H9 (cell line): ENCODE measurements around the gene SLC38A3. TPM values are rescaled to one million over a fixed set of nuclear protein-coding genes. Genes with fewer than 3 reads are reported as not detected.

Experiments
- DNase-seq: peaks from one replicate; pipeline ENCODE4 v3.0.0-alpha.2; 2017
- H2AFZ ChIP-seq: one replicate; pipeline ENCODE4 v1.6.1; 2013; ENCODE audit warnings: mild to moderate bottlenecking, low read length, control low read depth, moderate library complexity
- H2AK5ac ChIP-seq: 2 replicates; pipeline ENCODE4 v1.6.1; 2013; ENCODE audit warnings: low read length, control low read depth, mixed read lengths; ENCODE audit not compliant: insufficient read length
- H2BK120ac ChIP-seq: one replicate; pipeline ENCODE4 v1.6.1; 2013; ENCODE audit warnings: low read depth, mild to moderate bottlenecking, low read length, control low read depth, inconsistent platforms; ENCODE audit not compliant: poor library complexity, severe bottlenecking
- H2BK12ac ChIP-seq: 2 replicates; pipeline ENCODE4 v1.6.1; 2013; ENCODE audit warnings: low read length, control low read depth, mixed read lengths, low read depth; ENCODE audit not compliant: insufficient read length
- H2BK15ac ChIP-seq: 2 replicates; pipeline ENCODE4 v1.6.1; 2013; ENCODE audit warnings: low read depth, low read length, control low read depth
- H2BK20ac ChIP-seq: one replicate; pipeline ENCODE4 v1.6.1; 2013; ENCODE audit warnings: low read depth, mild to moderate bottlenecking, low read length, control low read depth, inconsistent platforms; ENCODE audit not compliant: poor library complexity, severe bottlenecking
- H2BK5ac ChIP-seq: 2 replicates; pipeline ENCODE4 v1.6.1; 2013; ENCODE audit warnings: low read length, control low read depth, mixed read lengths; ENCODE audit not compliant: insufficient read length
- H3K14ac ChIP-seq: 2 replicates; pipeline ENCODE4 v1.6.1; 2013; ENCODE audit warnings: low read length, control low read depth; ENCODE audit not compliant: insufficient read depth
- H3K18ac ChIP-seq: 2 replicates; pipeline ENCODE4 v1.6.1; 2013; ENCODE audit warnings: low read depth, mild to moderate bottlenecking, mixed read lengths, low read length, control low read depth; ENCODE audit not compliant: insufficient read length
- H3K23ac ChIP-seq: 2 replicates; pipeline ENCODE4 v1.6.1; 2013; ENCODE audit warnings: low read length, control low read depth, mixed read lengths, low read depth; ENCODE audit not compliant: insufficient read length
- H3K23me2 ChIP-seq: 2 replicates; pipeline ENCODE4 v1.6.1; 2013; ENCODE audit warnings: low read depth, mild to moderate bottlenecking, mixed read lengths, low read length, control low read depth; ENCODE audit not compliant: insufficient read length, poor library complexity, severe bottlenecking
- H3K27ac ChIP-seq: 2 replicates; pipeline ENCODE4 v1.5.1; 2013; ENCODE audit warnings: low read length, control low read depth, mixed read lengths, low read depth; ENCODE audit not compliant: insufficient read length
- H3K27me3 ChIP-seq: 2 replicates; pipeline ENCODE4 v1.6.1; 2013; ENCODE audit warnings: low read length, control low read depth, inconsistent platforms; ENCODE audit not compliant: insufficient read depth
- H3K4ac ChIP-seq: 2 replicates; pipeline ENCODE4 v1.6.1; 2013; ENCODE audit warnings: low read depth, mild to moderate bottlenecking, control low read depth, inconsistent platforms, low read length, moderate library complexity
- H3K4me1 ChIP-seq: 2 replicates; pipeline ENCODE4 v1.6.1; 2013; ENCODE audit warnings: low read length, control low read depth, inconsistent platforms; ENCODE audit not compliant: insufficient read depth
- H3K4me2 ChIP-seq: 2 replicates; pipeline ENCODE4 v1.6.1; 2013; ENCODE audit warnings: low read length, control low read depth, mixed read lengths; ENCODE audit not compliant: insufficient read length, insufficient read depth
- H3K56ac ChIP-seq: 2 replicates; pipeline ENCODE4 v1.6.1; 2013; ENCODE audit warnings: low read depth, mild to moderate bottlenecking, mixed read lengths, low read length, control low read depth; ENCODE audit not compliant: insufficient read length
- H3K79me1 ChIP-seq: 2 replicates; pipeline ENCODE4 v1.6.1; 2013; ENCODE audit warnings: low read depth, mild to moderate bottlenecking, moderate library complexity, low read length, control low read depth, inconsistent platforms; ENCODE audit not compliant: insufficient read depth, poor library complexity, severe bottlenecking
- H3K79me2 ChIP-seq: 2 replicates; pipeline ENCODE4 v1.6.1; 2013; ENCODE audit warnings: low read length, control low read depth, inconsistent platforms; ENCODE audit not compliant: insufficient read depth
- H3K9ac ChIP-seq: 2 replicates; pipeline ENCODE4 v1.6.1; 2013; ENCODE audit warnings: low read length, control low read depth, mixed read lengths; ENCODE audit not compliant: insufficient read length; ENCODE audit errors: extremely low read depth
- H3K9me3 ChIP-seq: one replicate; pipeline ENCODE4 v1.6.1; 2013; ENCODE audit warnings: low read depth, low read length, inconsistent platforms; ENCODE audit not compliant: control insufficient read depth
- H3T11ph ChIP-seq: one replicate; pipeline ENCODE4 v1.6.1; 2013; ENCODE audit warnings: mild to moderate bottlenecking, low read length, control low read depth, inconsistent platforms
- H4K20me1 ChIP-seq: one replicate; pipeline ENCODE4 v1.6.1; 2013; ENCODE audit not compliant: control insufficient read depth, insufficient read length, insufficient read depth
- H4K5ac ChIP-seq: 2 replicates; pipeline ENCODE4 v1.6.1; 2013; ENCODE audit warnings: low read depth, mild to moderate bottlenecking, mixed read lengths, low read length, control low read depth; ENCODE audit not compliant: insufficient read length
- H4K8ac ChIP-seq: replicated peaks from 2 replicates; pipeline ENCODE4 v1.6.1; 2013; ENCODE audit warnings: low read length, control low read depth, mixed read lengths, low read depth; ENCODE audit not compliant: insufficient read length
- H4K91ac ChIP-seq: 2 replicates; pipeline ENCODE4 v1.6.1; 2013; ENCODE audit warnings: low read depth, mild to moderate bottlenecking, moderate library complexity, mixed read lengths, low read length, control low read depth; ENCODE audit not compliant: insufficient read length
- H3K27ac Mint-ChIP-seq, 3 experiments: 2 replicates in 2 of 3; 3 replicates in 1 of 3; pipeline ENCODE4 v1.8.0; 2020 to 2021; ENCODE audit warnings: mixed read lengths in 3 of 3, mild to moderate bottlenecking in 1 of 3, moderate library complexity in 1 of 3
- H3K27me3 Mint-ChIP-seq: 2 replicates; pipeline ENCODE4 v1.8.0; 2021; ENCODE audit warnings: low read depth, mild to moderate bottlenecking, moderate library complexity, mixed read lengths
- H3K36me3 Mint-ChIP-seq, 3 experiments: 2 replicates in 2 of 3; 3 replicates in 1 of 3; pipeline ENCODE4 v1.8.0; 2020 to 2021; ENCODE audit warnings: low read depth in 3 of 3, mixed read lengths in 3 of 3; ENCODE audit not compliant: insufficient read depth in 1 of 3
- H3K4me1 Mint-ChIP-seq, 2 experiments: 2 replicates each; pipeline ENCODE4 v1.8.0; 2020; ENCODE audit warnings: mixed read lengths in 2 of 2
- H3K4me3 Mint-ChIP-seq, 2 experiments: 2 replicates in 1 of 2; 3 replicates in 1 of 2; pipeline ENCODE4 v1.8.0; 2020 to 2021; ENCODE audit warnings: mild to moderate bottlenecking in 2 of 2, mixed read lengths in 2 of 2, moderate library complexity in 1 of 2
- H3K9me3 Mint-ChIP-seq, 2 experiments: 2 replicates in 1 of 2; 3 replicates in 1 of 2; pipeline ENCODE4 v1.8.0; 2020; ENCODE audit warnings: mild to moderate bottlenecking in 2 of 2, mixed read lengths in 2 of 2, moderate library complexity in 1 of 2
- CTCF ChIP-seq: fragments of 200-600 bp; sonication (generic); conservative IDR thresholded peaks from 3 replicates; pipeline ENCODE4 v1.8.0; 2021; ENCODE audit warnings: antibody characterized with exemption, mild to moderate bottlenecking
- WGBS: extraction: QIAGEN DNeasy Blood & Tissue Kit; methylation state at CpG from one replicate; pipeline ENCODE4 v1.1.7; 2013; ENCODE audit warnings: missing lambda C conversion rate, low lambda C conversion rate, mixed read lengths; ENCODE audit not compliant: insufficient read length; ENCODE audit errors: extremely low coverage; 5-methylcytosine and 5-hydroxymethylcytosine counted together
- total RNA-seq: library from RNA; stranded (reverse); gene quantifications from 2 replicates; pipeline ENCODE4 v1.2.1, GENCODE V29; 2021

The SLC38A3 gene
- total RNA-seq, 1 experiment from 2014 or later: 1.4 TPM

- Mint-ChIP-seq H3K27me3 (no peaks in the 10 kb centered on the region; the same call in 1 of the 2 replicates), H3K36me3 (peaks cover 16 to 40% (median 29%) of the 10 kb centered on the region in 3 experiments), H3K4me3 (no peak overlapping the region), H3K27ac (no peak overlapping the region), H3K9me3 (no peaks in the 10 kb centered on the region), H3K4me1 (peaks cover 30 to 49% of the 10 kb centered on the region in 2 experiments)
- peaks cover 7% of the 10 kb centered on the region; the same call in 1 of the 2 replicates for H3K4me1 ChIP-seq
- no peak overlapping the region for H3K4ac ChIP-seq
- no peak overlapping the region for H3K9ac ChIP-seq
- no peak overlapping the region for H3K27ac ChIP-seq
- no peak overlapping the region for H3K14ac ChIP-seq
- H3K27me3 ChIP-seq: no peaks in the 10 kb centered on the region
- H3K23ac ChIP-seq: no peak overlapping the region
- H2BK5ac ChIP-seq: no peak overlapping the region
- H3K9me3 ChIP-seq: no peaks in the 10 kb centered on the region
- H3K79me2 ChIP-seq: no peaks in the 10 kb centered on the region
- H4K91ac ChIP-seq: no peak overlapping the region
- no peak overlapping the region for H3T11ph ChIP-seq
- H2BK120ac ChIP-seq: no peak overlapping the region
- H4K8ac ChIP-seq: no peak overlapping the region
- H3K79me1 ChIP-seq: no peaks in the 10 kb centered on the region
- H3K56ac ChIP-seq: no peak overlapping the region
- no peak overlapping the region for H2BK12ac ChIP-seq
- no peak overlapping the region for H3K4me2 ChIP-seq
- no peak overlapping the region for H2BK20ac ChIP-seq
- no peak overlapping the region for H2AFZ ChIP-seq
- H4K5ac ChIP-seq: no peak overlapping the region
- no peak overlapping the region for H3K18ac ChIP-seq
- no peak overlapping the region for H2BK15ac ChIP-seq
- no peak overlapping the region for H2AK5ac ChIP-seq
- no peak for DNase-seq
- no peak for TF ChIP-seq CTCF
- no peaks in the 10 kb centered on the region for H3K23me2 ChIP-seq
- H4K20me1 ChIP-seq: no peaks in the 10 kb centered on the region
- WGBS: no CpG with 5 or more reads among the region's 8 CpGs
Observed at GRCh38 chr3:50163572-50164455, 41.3 kb upstream of the SLC38A3 start.
